ENCODE measurements around the gene GDPD4. TPM values are rescaled to one million over a fixed set of nuclear protein-coding genes. Genes with fewer than 3 reads are reported as not detected.

Gene GDPD4
- not detected in 2 replicates for total RNA-seq (ENCODE audit: low replicate concordance)

GRCh38 chr11:77301510-77301909 is at the start of gene GDPD4:
Gene GDPD4 (minus strand): TSS chr11:77301686. CDS start chr11:77285137, 16,549 bp downstream.
- DNase-seq (ENCODE audit: low read depth) = no peak
- H3K4me3 ChIP-seq (ENCODE audit: low read depth, low read length) = no peak within 1 kb of the TSS
- TF ChIP-seq CTCF (IDR thresholded peaks at IDR 0.05; ENCODE audit: insufficient read depth, low read length) = no peak

- no peak for DNase-seq (ENCODE audit: low read depth)
- TF ChIP-seq CTCF (IDR thresholded peaks at IDR 0.05; ENCODE audit: insufficient read depth, low read length) = no peak
- H3K4me3 ChIP-seq (ENCODE audit: low read depth, low read length) = no peak overlapping the region
Measured at GRCh38 chr11:77347948-77348347, 46.5 kb upstream of the GDPD4 start.

GRCh38 chr11:77346906-77347603 is 45.6 kb upstream of the GDPD4 start:
- H3K4me3 ChIP-seq (ENCODE audit: low read depth, low read length) = no peak overlapping the region
- DNase-seq (ENCODE audit: low read depth) = peak; percentile 43
- TF ChIP-seq CTCF (IDR thresholded peaks at IDR 0.05; ENCODE audit: insufficient read depth, low read length) = no peak

GRCh38 chr11:77345621-77346020 is 44.1 kb upstream of the GDPD4 start:
- DNase-seq (ENCODE audit: low read depth) = peak; percentile 43
- H3K4me3 ChIP-seq (ENCODE audit: low read depth, low read length) = no peak overlapping the region
- TF ChIP-seq CTCF (IDR thresholded peaks at IDR 0.05; ENCODE audit: insufficient read depth, low read length) = no peak

- peak; percentile 8 for DNase-seq (ENCODE audit: low read depth)
- no peak overlapping the region for H3K4me3 ChIP-seq (ENCODE audit: low read depth, low read length)
- no peak for TF ChIP-seq CTCF (IDR thresholded peaks at IDR 0.05; ENCODE audit: insufficient read depth, low read length)
Measured at GRCh38 chr11:77340501-77340900, 39.0 kb upstream of the GDPD4 start.

- no peak for TF ChIP-seq CTCF (IDR thresholded peaks at IDR 0.05; ENCODE audit: insufficient read depth, low read length)
- no peak for DNase-seq (ENCODE audit: low read depth)
- H3K4me3 ChIP-seq (ENCODE audit: low read depth, low read length) = no peak overlapping the region
Measured at GRCh38 chr11:77332259-77332658, 30.8 kb upstream of the GDPD4 start.

GRCh38 chr11:77325159-77325558 is 23.7 kb upstream of the GDPD4 start:
- no peak for DNase-seq (ENCODE audit: low read depth)
- TF ChIP-seq CTCF (IDR thresholded peaks at IDR 0.05; ENCODE audit: insufficient read depth, low read length) = no peak
- H3K4me3 ChIP-seq (ENCODE audit: low read depth, low read length) = no peak overlapping the region

All from fibroblast of the aortic adventitia (primary cell).